Medulla oblongata (tissue), 1 donor: ENCODE results near the gene OTUB2.

Experiments
- DNase-seq: peaks from one replicate; pipeline ENCODE4 v3.0.0-alpha.2; 2015; ENCODE audit errors: extremely low spot score

OTUB2 gene

GRCh38 chr14:94026173-94026888 is at the start of gene OTUB2:
OTUB2 (plus strand) TSS chr14:94026340; CDS start chr14:94026538, 198 bp downstream.
- peak; percentile 99 for DNase-seq

- DNase-seq, result peak; percentile 27
Observed at GRCh38 chr14:93976477-93977057, 49.6 kb upstream of the OTUB2 start, which contains the start of gene ASB2. ASB2 (minus strand) TSS chr14:93976570; CDS start chr14:93964539, 12,031 bp downstream.

- DNase-seq, result no peak
Observed at GRCh38 chr14:93977171-93977570, 49.0 kb upstream of the OTUB2 start.

GRCh38 chr14:93977790-93978581 is 48.2 kb upstream of the OTUB2 start:
- DNase-seq, result no peak

GRCh38 chr14:93978735-93979134 is 47.4 kb upstream of the OTUB2 start:
- DNase-seq, result no peak

- DNase-seq, result peak; percentile 40
Observed at GRCh38 chr14:93980456-93981201, 45.5 kb upstream of the OTUB2 start.

- DNase-seq, result no peak
Observed at GRCh38 chr14:93981316-93982229, 44.6 kb upstream of the OTUB2 start.

GRCh38 chr14:93982230-93983007 is 43.7 kb upstream of the OTUB2 start:
- DNase-seq, result no peak

DNA sequence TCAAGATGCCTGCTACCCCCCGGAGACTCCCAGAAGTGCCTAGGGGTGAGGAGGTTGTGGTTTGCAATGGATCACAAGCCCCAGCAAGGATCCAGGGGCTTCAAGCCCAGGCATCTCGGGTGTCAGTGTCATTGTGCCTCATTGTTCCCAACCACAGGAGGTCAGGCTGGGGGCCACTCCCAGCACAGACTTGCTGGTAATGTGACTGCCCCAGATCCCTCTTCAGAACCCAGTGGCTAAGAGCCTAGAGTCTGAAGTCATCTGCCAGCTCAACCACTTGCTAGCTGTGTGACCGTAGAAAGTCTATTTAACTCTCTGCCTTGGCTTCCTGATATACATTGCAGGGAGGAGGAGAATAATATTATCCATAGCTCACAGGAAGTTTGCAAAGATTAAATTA is 42.1 kb upstream of the OTUB2 start:
- peak; percentile 26 for DNase-seq

- DNase-seq, result peak; percentile 65
Observed at GRCh38 chr14:93984987-93985410, 41.1 kb upstream of the OTUB2 start.

DNA sequence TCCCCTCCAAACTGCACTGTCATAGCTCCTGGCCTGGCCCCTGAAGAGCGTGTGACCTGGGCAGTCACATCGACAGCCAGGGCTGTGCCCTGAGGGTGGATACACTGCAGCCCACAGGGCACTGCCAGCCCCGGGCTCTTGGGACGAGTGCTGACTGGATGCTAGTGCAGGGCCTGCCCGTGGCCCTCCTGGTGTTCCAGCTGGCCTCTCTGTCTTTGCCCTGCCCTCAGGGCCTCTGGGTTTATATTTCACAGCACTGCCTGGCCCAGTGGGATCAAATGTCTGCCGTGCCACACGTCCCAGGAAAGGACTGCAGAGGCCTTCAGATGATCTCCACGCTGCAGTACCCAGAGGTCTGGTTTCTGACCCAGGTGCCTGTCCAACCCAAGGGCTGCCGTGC is 39.2 kb upstream of the OTUB2 start:
- DNase-seq, result no peak

- no peak for DNase-seq
Observed at GRCh38 chr14:93987376-93987775, 38.8 kb upstream of the OTUB2 start.

DNA sequence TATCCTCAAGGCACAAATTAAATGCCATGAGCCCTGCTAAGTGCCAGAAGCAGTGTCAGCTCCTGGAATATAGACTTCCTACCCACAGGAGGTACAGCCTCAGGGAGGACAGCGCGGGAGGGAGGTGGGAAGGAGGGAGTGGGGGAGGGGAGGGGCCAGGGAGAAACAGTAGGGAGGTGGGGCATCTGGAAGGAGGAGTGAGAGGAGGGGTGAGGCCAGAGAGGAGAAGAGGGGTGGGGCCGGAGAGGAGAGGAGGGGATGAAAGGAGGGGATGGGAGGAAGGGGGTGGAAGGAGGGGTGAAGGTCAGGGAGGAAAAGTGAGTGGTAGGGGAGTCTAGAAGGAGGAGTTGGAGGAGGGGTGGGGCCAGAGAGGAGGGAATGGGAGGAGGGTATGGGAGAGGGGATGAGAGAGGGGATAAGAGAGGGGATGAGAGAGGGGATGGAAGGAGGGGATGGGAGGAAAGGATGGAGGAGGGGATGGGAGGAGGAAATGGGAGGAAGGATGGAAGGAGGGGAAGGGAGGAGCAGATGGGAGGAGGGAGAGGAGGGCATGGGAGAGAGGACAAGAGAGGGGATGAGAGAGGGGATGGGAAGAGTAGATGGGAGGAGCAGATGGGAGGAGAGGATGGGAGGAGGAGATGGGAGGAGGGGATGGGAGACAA is 38.2 kb upstream of the OTUB2 start:
- no peak for DNase-seq

DNA sequence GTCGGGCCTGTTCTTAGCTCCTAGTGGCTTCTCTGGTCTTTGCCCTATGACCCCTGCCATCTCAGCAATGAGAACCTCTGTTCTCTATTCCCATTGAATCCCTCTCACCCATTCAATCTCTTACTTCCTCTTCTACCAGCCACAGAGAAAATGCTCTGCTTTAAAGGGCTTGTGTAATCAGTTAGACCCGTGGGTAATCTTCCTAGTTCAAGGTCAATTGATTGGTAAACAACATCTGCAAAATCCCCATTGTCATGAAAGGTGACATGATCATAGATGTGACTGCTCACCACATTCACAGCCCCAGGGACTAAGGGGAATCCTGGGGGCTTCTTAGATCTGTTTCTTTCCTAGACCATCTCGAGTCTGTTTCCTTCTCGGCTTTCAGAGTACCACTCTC is 36.2 kb upstream of the OTUB2 start:
- DNase-seq, result no peak

- no peak for DNase-seq
Observed at GRCh38 chr14:93991212-93991611, 34.9 kb upstream of the OTUB2 start.

DNA sequence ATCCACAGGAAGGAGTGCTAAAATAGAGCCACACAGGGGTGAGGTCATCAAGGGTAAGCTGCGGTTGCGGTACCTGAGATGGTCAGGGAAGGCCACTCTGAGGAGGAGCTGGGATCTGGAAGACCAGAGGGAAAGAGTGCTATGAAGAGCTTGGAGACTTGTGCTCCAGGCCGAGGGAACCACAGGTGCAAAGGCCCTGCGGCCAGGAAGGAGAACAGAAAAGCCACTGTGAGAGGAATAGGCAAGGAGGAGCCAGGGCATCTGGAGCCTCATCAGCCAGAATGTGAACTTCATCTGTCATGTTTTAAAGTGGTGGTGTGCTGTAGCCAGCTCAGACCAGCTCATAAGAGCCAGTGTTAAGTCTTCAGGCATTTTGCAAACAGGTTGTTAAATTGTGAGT is 34.5 kb upstream of the OTUB2 start:
- no peak for DNase-seq

DNA sequence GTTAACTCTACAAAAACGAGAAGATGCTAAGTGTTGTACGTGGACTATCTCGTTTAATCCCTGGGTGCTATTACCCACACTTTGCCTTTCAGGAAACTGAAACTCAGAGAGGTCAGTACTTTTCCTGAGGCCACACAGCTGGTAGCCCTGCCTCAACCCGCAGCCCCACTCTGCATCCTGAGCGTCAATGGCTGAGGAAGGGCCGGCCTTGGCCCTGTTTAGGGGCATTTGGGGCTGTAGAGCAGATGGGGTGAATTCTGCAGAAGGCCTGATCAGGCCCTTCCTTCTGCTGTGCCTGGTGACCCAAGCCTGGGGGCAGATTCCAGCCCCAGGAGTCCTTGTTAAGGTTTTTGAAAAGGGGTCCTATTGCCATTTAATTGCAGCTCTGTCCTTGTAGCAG is 32.8 kb upstream of the OTUB2 start:
- no peak for DNase-seq

DNA sequence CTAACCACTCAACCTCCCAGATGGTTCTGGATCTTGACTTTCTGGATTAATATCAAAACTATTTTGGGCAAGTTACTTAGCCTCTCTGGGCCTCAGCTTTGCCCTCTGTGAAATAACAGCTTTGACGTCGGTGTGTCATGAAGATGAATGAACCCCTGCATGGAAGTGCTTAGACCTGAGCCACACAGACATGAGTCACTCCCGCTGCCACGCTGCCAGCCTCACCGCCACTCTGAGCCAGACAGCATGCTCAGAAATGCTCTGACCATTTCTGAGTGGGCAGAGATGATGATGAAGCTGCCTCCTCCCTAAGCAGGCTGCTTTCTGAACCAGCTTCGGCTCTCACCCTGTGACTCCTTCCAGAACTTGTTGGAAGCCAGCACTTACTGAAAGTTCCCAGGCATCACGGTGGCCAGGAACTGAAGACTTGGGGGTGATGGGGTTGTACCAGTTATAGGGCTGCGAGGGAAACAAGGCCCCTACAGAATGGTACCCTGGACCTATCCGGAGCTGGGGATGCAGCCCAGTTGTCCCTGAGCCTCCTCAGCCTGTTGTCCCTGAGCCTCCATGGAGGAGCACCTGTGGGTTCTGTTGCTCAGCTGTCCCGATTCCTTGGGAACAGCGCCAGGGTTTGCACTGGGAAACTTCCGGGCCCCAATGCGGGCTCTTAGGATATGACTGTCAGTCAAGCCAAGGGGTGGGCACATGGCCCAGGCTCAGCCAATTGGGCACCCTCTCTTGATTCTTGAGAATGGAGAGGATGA is 31.0 kb upstream of the OTUB2 start:
- DNase-seq, result peak; percentile 19
